Gastrocnemius medialis (tissue), 4 donors: Measurements from ENCODE around the gene NSMF.

Source experiments
- POLR2A ChIP-seq, 2 donors: fragments of 450-650 bp; IDR thresholded peaks; one replicate each; pipeline ENCODE4 v1.6.1; 2017; ENCODE audit warnings: antibody characterized with exemption in 2 of 2, mild to moderate bottlenecking in 2 of 2, moderate library complexity in 2 of 2
- TF ChIP-seq, protein P1 (sequence below), 5 experiments: fragments of 450-650 bp in 3 of 5; fragments of 200-600 bp in 2 of 5; sonication (generic) in 2 of 5; IDR thresholded peaks in 4 of 5; conservative IDR thresholded peaks in 1 of 5; 1 replicate in 4 of 5; 2 replicates in 1 of 5; pipeline ENCODE4 v1.5.1; 2016 to 2019; ENCODE audit warnings: antibody characterized with exemption in 5 of 5, mild to moderate bottlenecking in 3 of 5, moderate library complexity in 3 of 5

- TF ChIP-seq, protein P1, sequence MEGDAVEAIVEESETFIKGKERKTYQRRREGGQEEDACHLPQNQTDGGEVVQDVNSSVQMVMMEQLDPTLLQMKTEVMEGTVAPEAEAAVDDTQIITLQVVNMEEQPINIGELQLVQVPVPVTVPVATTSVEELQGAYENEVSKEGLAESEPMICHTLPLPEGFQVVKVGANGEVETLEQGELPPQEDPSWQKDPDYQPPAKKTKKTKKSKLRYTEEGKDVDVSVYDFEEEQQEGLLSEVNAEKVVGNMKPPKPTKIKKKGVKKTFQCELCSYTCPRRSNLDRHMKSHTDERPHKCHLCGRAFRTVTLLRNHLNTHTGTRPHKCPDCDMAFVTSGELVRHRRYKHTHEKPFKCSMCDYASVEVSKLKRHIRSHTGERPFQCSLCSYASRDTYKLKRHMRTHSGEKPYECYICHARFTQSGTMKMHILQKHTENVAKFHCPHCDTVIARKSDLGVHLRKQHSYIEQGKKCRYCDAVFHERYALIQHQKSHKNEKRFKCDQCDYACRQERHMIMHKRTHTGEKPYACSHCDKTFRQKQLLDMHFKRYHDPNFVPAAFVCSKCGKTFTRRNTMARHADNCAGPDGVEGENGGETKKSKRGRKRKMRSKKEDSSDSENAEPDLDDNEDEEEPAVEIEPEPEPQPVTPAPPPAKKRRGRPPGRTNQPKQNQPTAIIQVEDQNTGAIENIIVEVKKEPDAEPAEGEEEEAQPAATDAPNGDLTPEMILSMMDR (IDR thresholded peaks at IDR 0.05 in 4 of 5, conservative IDR thresholded peaks at IDR 0.05 in 1 of 5): no peak
- TF ChIP-seq POLR2A (IDR thresholded peaks at IDR 0.05): no peak
Measured at GRCh38 chr9:137449931-137450538, 9.1 kb downstream of the NSMF start.
